Measurements from ENCODE around the gene MAGI1. TPM values are rescaled to one million over a fixed set of nuclear protein-coding genes. Genes with fewer than 3 reads are reported as not detected.

Gene MAGI1
- total RNA-seq, 1 experiment from 2014 or later: 0.77 TPM

GRCh38 chr3:65642883-65643282, 395.8 kb downstream of the MAGI1 start:
- in situ Hi-C loops (cut with HindIII; ENCODE audit: low pct_unique_long_range_greater_than_20kb, low sequenced_read_pairs): no loop called here

GRCh38 chr3:65641777-65642176, 396.9 kb downstream of the MAGI1 start:
- DNase-seq (ENCODE audit: low read depth, low spot score): no peak
- in situ Hi-C loops (cut with HindIII; ENCODE audit: low pct_unique_long_range_greater_than_20kb, low sequenced_read_pairs): no loop called here

More at GRCh38 chr3:65642883-65643282, 395.8 kb downstream of the MAGI1 start:
- no peak for DNase-seq (ENCODE audit: low read depth, low spot score)

- no peak for DNase-seq (ENCODE audit: low read depth, low spot score)
- in situ Hi-C loops (cut with HindIII; ENCODE audit: low pct_unique_long_range_greater_than_20kb, low sequenced_read_pairs): no loop called here
Measured at GRCh38 chr3:65641045-65641444, 397.7 kb downstream of the MAGI1 start.

- in situ Hi-C loops (cut with HindIII; ENCODE audit: low pct_unique_long_range_greater_than_20kb, low sequenced_read_pairs): no loop called here
- DNase-seq (ENCODE audit: low read depth, low spot score): no peak
Measured at GRCh38 chr3:65639444-65639843, 399.3 kb downstream of the MAGI1 start.

GRCh38 chr3:65638301-65638700, 400.4 kb downstream of the MAGI1 start:
- no peak for DNase-seq (ENCODE audit: low read depth, low spot score)

GRCh38 chr3:65636326-65636725, 402.4 kb downstream of the MAGI1 start:
- no peak for DNase-seq (ENCODE audit: low read depth, low spot score)
- in situ Hi-C loops (cut with HindIII; ENCODE audit: low pct_unique_long_range_greater_than_20kb, low sequenced_read_pairs): no loop called here

More at GRCh38 chr3:65638301-65638700, 400.4 kb downstream of the MAGI1 start:
- in situ Hi-C loops (cut with HindIII; ENCODE audit: low pct_unique_long_range_greater_than_20kb, low sequenced_read_pairs): no loop called here

GRCh38 chr3:65635657-65636056, 403.1 kb downstream of the MAGI1 start:
- no peak for DNase-seq (ENCODE audit: low read depth, low spot score)
- in situ Hi-C loops (cut with HindIII; ENCODE audit: low pct_unique_long_range_greater_than_20kb, low sequenced_read_pairs): no loop called here

GRCh38 chr3:65633018-65633638, 405.6 kb downstream of the MAGI1 start:
- DNase-seq (ENCODE audit: low read depth, low spot score): no peak
- in situ Hi-C loops (cut with HindIII; ENCODE audit: low pct_unique_long_range_greater_than_20kb, low sequenced_read_pairs): no loop called here

GRCh38 chr3:65632414-65632813, 406.3 kb downstream of the MAGI1 start:
- in situ Hi-C loops (cut with HindIII; ENCODE audit: low pct_unique_long_range_greater_than_20kb, low sequenced_read_pairs): no loop called here
- DNase-seq (ENCODE audit: low read depth, low spot score): no peak

- in situ Hi-C loops (cut with HindIII; ENCODE audit: low pct_unique_long_range_greater_than_20kb, low sequenced_read_pairs): no loop called here
Measured at GRCh38 chr3:65628978-65629377, 409.7 kb downstream of the MAGI1 start.

GRCh38 chr3:65627062-65627461, 411.7 kb downstream of the MAGI1 start:
- in situ Hi-C loops (cut with HindIII; ENCODE audit: low pct_unique_long_range_greater_than_20kb, low sequenced_read_pairs): no loop called here

More at GRCh38 chr3:65628978-65629377, 409.7 kb downstream of the MAGI1 start:
- DNase-seq (ENCODE audit: low read depth, low spot score): no peak

GRCh38 chr3:65625305-65625704, 413.4 kb downstream of the MAGI1 start:
- no peak for DNase-seq (ENCODE audit: low read depth, low spot score)
- in situ Hi-C loops (cut with HindIII; ENCODE audit: low pct_unique_long_range_greater_than_20kb, low sequenced_read_pairs): no loop called here

More at GRCh38 chr3:65627062-65627461, 411.7 kb downstream of the MAGI1 start:
- DNase-seq (ENCODE audit: low read depth, low spot score): no peak

- DNase-seq (ENCODE audit: low read depth, low spot score): no peak
- in situ Hi-C loops (cut with HindIII; ENCODE audit: low pct_unique_long_range_greater_than_20kb, low sequenced_read_pairs): no loop called here
Measured at GRCh38 chr3:65623362-65623761, 415.4 kb downstream of the MAGI1 start.

- in situ Hi-C loops (cut with HindIII; ENCODE audit: low pct_unique_long_range_greater_than_20kb, low sequenced_read_pairs): no loop called here
- DNase-seq (ENCODE audit: low read depth, low spot score): no peak
Measured at GRCh38 chr3:65619888-65620287, 418.8 kb downstream of the MAGI1 start.

GRCh38 chr3:65619451-65619881, 419.3 kb downstream of the MAGI1 start:
- DNase-seq (ENCODE audit: low read depth, low spot score): no peak
- in situ Hi-C loops (cut with HindIII; ENCODE audit: low pct_unique_long_range_greater_than_20kb, low sequenced_read_pairs): no loop called here

GRCh38 chr3:65618599-65618998, 420.1 kb downstream of the MAGI1 start:
- no peak for DNase-seq (ENCODE audit: low read depth, low spot score)
- in situ Hi-C loops (cut with HindIII; ENCODE audit: low pct_unique_long_range_greater_than_20kb, low sequenced_read_pairs): no loop called here

- in situ Hi-C loops (cut with HindIII; ENCODE audit: low pct_unique_long_range_greater_than_20kb, low sequenced_read_pairs): no loop called here
- no peak for DNase-seq (ENCODE audit: low read depth, low spot score)
Measured at GRCh38 chr3:65617787-65618186, 420.9 kb downstream of the MAGI1 start.

- DNase-seq (ENCODE audit: low read depth, low spot score): no peak
- in situ Hi-C loops (cut with HindIII; ENCODE audit: low pct_unique_long_range_greater_than_20kb, low sequenced_read_pairs): no loop called here
Measured at GRCh38 chr3:65617209-65617608, 421.5 kb downstream of the MAGI1 start.

GRCh38 chr3:65616563-65616962, 422.2 kb downstream of the MAGI1 start:
- in situ Hi-C loops (cut with HindIII; ENCODE audit: low pct_unique_long_range_greater_than_20kb, low sequenced_read_pairs): no loop called here
- DNase-seq (ENCODE audit: low read depth, low spot score): no peak

GRCh38 chr3:65615329-65615728, 423.4 kb downstream of the MAGI1 start:
- in situ Hi-C loops (cut with HindIII; ENCODE audit: low pct_unique_long_range_greater_than_20kb, low sequenced_read_pairs): no loop called here
- DNase-seq (ENCODE audit: low read depth, low spot score): no peak
